WTC11 (cell line): ENCODE results near the gene RAPGEF5.

Experiments
- EMX1 ChIP-seq: fragments of 250-450 bp; sonication (Bioruptor Pico); IDR thresholded peaks from 2 replicates; pipeline ENCODE4 v1.8.0; 2021; ENCODE audit warnings: mild to moderate bottlenecking
- FOXJ3 ChIP-seq: sonication (generic); formaldehyde crosslinking; IDR thresholded peaks from 2 replicates; pipeline ENCODE4 v1.9.0; 2021; ENCODE audit warnings: missing genetic modification reagents, mild to moderate bottlenecking, borderline replicate concordance
- SP1 ChIP-seq: sonication (generic); formaldehyde crosslinking; conservative IDR thresholded peaks from 2 replicates; pipeline ENCODE4 v1.8.1; 2022; ENCODE audit warnings: missing genetic modification reagents
- TP53 ChIP-seq: sonication (generic); formaldehyde crosslinking; IDR thresholded peaks from 2 replicates; pipeline ENCODE4 v1.8.1; 2023; ENCODE audit warnings: mild to moderate bottlenecking, missing genetic modification reagents
- ZNF121 ChIP-seq: sonication (generic); formaldehyde crosslinking; IDR thresholded peaks from 2 replicates; pipeline ENCODE4 v1.8.0; 2023; ENCODE audit warnings: missing genetic modification reagents
- TF ChIP-seq, protein P1 (sequence below): sonication (generic); formaldehyde crosslinking; IDR thresholded peaks from 2 replicates; pipeline ENCODE4 v1.8.0; 2022; ENCODE audit warnings: mild to moderate bottlenecking, missing genetic modification reagents
- TF ChIP-seq, protein P2 (sequence below): fragments of 200-600 bp; IDR thresholded peaks from 2 replicates; pipeline ENCODE4 v1.8.0; 2022; ENCODE audit warnings: antibody characterized with exemption

DNA sequence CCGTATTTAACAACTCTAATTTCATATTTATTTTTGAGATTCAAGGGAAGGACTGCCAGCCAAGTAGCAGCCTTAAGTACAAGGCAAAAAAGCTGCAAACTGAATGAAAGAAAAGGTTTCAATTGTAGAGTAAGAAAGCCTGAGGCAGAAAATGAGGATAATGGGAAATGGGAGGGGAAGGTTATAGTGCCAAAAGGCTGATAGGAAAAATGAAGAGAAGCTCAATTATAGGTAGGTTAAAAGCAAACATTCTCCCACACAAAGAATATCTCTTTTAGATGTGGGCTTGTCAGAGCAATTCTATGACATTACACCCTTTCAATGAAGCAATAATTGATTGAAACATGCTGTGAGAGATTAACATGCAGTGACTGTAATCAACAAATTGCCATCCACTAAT lies 175.3 kb downstream of the RAPGEF5 start:
- TF ChIP-seq EMX1 (CRISPR knock-in tag) (no peak), FOXJ3 (CRISPR knock-in tag) (no peak), SP1 (CRISPR knock-in tag) (no peak), TP53 (CRISPR knock-in tag) (no peak), ZNF121 (CRISPR knock-in tag) (no peak)
- TF ChIP-seq, protein P1, sequence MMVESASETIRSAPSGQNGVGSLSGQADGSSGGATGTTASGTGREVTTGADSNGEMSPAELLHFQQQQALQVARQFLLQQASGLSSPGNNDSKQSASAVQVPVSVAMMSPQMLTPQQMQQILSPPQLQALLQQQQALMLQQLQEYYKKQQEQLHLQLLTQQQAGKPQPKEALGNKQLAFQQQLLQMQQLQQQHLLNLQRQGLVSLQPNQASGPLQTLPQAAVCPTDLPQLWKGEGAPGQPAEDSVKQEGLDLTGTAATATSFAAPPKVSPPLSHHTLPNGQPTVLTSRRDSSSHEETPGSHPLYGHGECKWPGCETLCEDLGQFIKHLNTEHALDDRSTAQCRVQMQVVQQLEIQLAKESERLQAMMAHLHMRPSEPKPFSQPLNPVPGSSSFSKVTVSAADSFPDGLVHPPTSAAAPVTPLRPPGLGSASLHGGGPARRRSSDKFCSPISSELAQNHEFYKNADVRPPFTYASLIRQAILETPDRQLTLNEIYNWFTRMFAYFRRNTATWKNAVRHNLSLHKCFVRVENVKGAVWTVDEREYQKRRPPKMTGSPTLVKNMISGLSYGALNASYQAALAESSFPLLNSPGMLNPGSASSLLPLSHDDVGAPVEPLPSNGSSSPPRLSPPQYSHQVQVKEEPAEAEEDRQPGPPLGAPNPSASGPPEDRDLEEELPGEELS (CRISPR knock-in tag) = no peak
- TF ChIP-seq, protein P2, sequence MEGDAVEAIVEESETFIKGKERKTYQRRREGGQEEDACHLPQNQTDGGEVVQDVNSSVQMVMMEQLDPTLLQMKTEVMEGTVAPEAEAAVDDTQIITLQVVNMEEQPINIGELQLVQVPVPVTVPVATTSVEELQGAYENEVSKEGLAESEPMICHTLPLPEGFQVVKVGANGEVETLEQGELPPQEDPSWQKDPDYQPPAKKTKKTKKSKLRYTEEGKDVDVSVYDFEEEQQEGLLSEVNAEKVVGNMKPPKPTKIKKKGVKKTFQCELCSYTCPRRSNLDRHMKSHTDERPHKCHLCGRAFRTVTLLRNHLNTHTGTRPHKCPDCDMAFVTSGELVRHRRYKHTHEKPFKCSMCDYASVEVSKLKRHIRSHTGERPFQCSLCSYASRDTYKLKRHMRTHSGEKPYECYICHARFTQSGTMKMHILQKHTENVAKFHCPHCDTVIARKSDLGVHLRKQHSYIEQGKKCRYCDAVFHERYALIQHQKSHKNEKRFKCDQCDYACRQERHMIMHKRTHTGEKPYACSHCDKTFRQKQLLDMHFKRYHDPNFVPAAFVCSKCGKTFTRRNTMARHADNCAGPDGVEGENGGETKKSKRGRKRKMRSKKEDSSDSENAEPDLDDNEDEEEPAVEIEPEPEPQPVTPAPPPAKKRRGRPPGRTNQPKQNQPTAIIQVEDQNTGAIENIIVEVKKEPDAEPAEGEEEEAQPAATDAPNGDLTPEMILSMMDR = no peak
